Measurements from ENCODE around the gene HADH.

HADH gene

DNA sequence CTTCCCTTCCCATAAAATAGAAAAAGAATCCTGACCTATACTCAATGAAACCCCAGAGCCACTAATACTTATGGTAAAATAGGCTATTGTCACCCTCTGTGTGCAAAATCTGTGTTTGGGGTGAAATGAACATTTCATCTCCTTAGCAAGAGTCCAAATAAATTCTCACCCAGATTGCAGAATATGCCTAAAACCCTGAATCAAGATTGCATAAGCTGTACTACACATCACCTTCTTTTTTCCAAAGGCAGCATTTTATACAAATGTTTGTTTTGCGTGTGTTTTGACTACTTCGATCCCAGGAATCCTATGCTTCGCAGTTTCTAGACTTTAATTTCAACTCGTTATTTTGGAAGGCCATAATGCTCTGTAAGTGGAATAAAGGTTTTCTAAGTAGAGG lies 12.2 kb upstream of the HADH start:
- no peak overlapping the region for H3K4me3 ChIP-seq (ENCODE audit: low read length)
- no peaks in the 10 kb centered on the region for H3K27me3 ChIP-seq (ENCODE audit: insufficient read depth, low read length)
- peaks cover 9% of the 10 kb centered on the region; the same call in 1 of the 2 replicates for H3K9me3 ChIP-seq (ENCODE audit: insufficient read depth, low read depth, low read length)
- H3K27ac ChIP-seq (ENCODE audit: low read length), result no peak overlapping the region
- H3K36me3 ChIP-seq (ENCODE audit: insufficient read depth, low read depth, low read length), result no peaks in the 10 kb centered on the region
- H3K9ac ChIP-seq (ENCODE audit: low read depth, low read length), result no peak overlapping the region
- H3K4me1 ChIP-seq (ENCODE audit: insufficient read depth, low read length), result no peaks in the 10 kb centered on the region

DNA sequence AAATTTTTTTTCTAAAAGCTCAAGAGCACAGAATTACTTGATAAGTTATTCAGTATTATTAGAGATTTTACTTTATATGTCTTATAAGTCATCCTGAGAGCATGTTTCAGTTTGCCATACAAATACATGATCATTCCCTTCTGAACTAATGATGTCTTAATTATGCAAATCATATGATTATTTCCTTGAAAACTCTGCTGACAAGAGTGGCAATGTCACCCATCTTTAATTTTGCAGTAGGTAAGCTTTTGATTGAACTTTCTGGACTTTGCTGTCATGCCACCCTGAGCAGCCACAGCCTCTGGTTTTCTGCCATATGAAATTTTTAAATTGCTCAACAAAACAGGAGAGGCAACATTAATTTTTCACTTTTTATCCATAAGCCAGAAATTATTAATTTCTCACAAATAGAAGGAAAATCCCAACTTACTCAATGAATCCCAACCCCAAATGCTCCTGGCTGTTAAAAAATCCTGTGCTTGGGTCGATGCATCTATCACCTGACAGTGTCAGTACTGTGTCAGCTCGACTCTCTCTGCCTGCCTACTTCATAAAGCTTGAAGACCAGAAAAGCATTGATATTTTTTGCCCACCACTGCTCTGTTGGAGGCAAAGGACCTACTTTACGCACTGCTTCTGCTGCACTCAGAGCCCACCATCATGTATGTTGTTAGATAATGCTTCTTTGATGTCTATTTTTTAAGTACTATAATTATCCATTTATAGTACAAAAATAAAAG lies 11.6 kb upstream of the HADH start:
- Histone ChIP-seq H3K27me3 (ENCODE audit: insufficient read depth, low read length) (no peaks in the 10 kb centered on the region), H3K4me1 (ENCODE audit: insufficient read depth, low read length) (no peaks in the 10 kb centered on the region), H3K4me3 (ENCODE audit: low read length) (no peak overlapping the region), H3K36me3 (ENCODE audit: insufficient read depth, low read depth, low read length) (no peaks in the 10 kb centered on the region), H3K9me3 (ENCODE audit: insufficient read depth, low read depth, low read length) (peaks cover 9% of the 10 kb centered on the region; the same call in 1 of the 2 replicates), H3K9ac (ENCODE audit: low read depth, low read length) (no peak overlapping the region), H3K27ac (ENCODE audit: low read length) (no peak overlapping the region)

- Histone ChIP-seq H3K4me1 (ENCODE audit: insufficient read depth, low read length) (no peaks in the 10 kb centered on the region), H3K27me3 (ENCODE audit: insufficient read depth, low read length) (no peaks in the 10 kb centered on the region), H3K36me3 (ENCODE audit: insufficient read depth, low read depth, low read length) (no peaks in the 10 kb centered on the region), H3K4me3 (ENCODE audit: low read length) (no peak overlapping the region), H3K9me3 (ENCODE audit: insufficient read depth, low read depth, low read length) (peaks cover 9% of the 10 kb centered on the region; the same call in 1 of the 2 replicates), H3K9ac (ENCODE audit: low read depth, low read length) (no peak overlapping the region), H3K27ac (ENCODE audit: low read length) (no peak overlapping the region)
These were observed 10.8 kb upstream of the HADH start for GRCh38 chr4:107978716-107979451.

DNA sequence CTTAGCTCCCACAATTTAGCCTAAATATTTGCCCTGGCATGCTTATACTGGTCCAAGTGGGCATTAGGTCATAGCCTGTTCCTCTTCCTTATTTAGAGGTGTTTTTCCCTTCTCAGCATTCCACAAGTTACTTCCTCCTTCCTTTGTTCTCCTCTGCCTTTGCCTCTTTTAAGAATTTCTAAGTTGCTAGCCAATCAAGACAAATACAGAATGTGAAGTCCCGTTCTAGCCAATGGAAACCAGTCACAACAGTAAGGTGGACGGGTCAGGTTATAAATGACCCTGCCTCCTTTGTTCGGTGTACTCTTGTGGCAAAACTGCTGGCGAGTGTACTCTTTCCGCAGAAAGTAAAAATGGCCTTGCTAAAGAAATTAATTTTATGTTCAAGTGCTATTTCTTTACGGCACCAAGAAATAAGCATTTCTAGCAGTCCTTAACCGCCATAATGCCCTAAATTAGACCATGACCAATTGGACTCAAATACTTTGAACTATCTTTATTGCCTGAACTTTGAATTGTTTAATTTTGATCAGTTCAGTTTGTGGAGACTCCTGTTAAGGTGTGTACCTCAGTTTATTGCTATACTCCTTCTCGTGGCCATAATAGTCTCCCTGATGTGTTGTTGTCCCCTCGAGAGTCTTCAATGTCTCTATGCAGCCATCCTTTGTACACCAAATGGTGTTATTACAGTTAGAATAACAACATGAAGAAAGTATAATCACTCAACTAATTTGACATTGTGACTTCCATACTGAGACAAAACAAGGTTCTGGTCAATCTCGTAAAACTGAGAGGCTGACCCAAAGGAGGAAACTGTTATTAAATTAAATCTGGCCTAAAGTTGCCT lies 1.6 kb upstream of the HADH start:
- H3K27me3 ChIP-seq (ENCODE audit: insufficient read depth, low read length), result peaks cover 15% of the 10 kb centered on the region
- no peak overlapping the region for H3K27ac ChIP-seq (ENCODE audit: low read length)
- no peak overlapping the region for H3K9ac ChIP-seq (ENCODE audit: low read depth, low read length)
- H3K4me3 ChIP-seq (ENCODE audit: low read length), result no peak overlapping the region
- peaks cover 14% of the 10 kb centered on the region; the same call in 1 of the 2 replicates for H3K4me1 ChIP-seq (ENCODE audit: insufficient read depth, low read length)
- no peaks in the 10 kb centered on the region for H3K36me3 ChIP-seq (ENCODE audit: insufficient read depth, low read depth, low read length)
- H3K9me3 ChIP-seq (ENCODE audit: insufficient read depth, low read depth, low read length), result no peaks in the 10 kb centered on the region

DNA sequence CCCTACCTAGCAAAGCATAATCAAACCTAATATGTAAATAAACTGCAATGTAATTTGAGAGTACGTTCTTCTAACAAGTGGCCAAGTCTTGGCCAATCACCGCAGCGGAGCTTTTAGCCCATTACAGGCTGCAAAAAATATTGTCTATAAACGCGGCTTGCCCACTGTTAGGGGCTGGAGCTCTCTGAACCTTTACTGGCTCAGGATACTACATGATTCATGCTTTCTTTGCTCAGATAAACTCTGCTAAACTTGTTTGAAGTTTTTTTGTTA lies 990 bp upstream of the HADH start:
- H3K27ac ChIP-seq (ENCODE audit: low read length), result no peak overlapping the region
- H3K27me3 ChIP-seq (ENCODE audit: insufficient read depth, low read length), result peaks cover 15% of the 10 kb centered on the region
- no peaks in the 10 kb centered on the region for H3K9me3 ChIP-seq (ENCODE audit: insufficient read depth, low read depth, low read length)
- H3K9ac ChIP-seq (ENCODE audit: low read depth, low read length), result no peak overlapping the region
- peaks cover 17% of the 10 kb centered on the region; the same call in 1 of the 2 replicates for H3K4me1 ChIP-seq (ENCODE audit: insufficient read depth, low read length)
- no peaks in the 10 kb centered on the region for H3K36me3 ChIP-seq (ENCODE audit: insufficient read depth, low read depth, low read length)
- no peak overlapping the region; the same call in 1 of the 2 replicates for H3K4me3 ChIP-seq (ENCODE audit: low read length)

GRCh38 chr4:107989162-107989536 lies 540 bp upstream of the HADH start:
- Histone ChIP-seq H3K4me3 (ENCODE audit: low read length) (peak overlapping the region; percentile 94), H3K4me1 (ENCODE audit: insufficient read depth, low read length) (peaks cover 17% of the 10 kb centered on the region; the same call in 1 of the 2 replicates), H3K36me3 (ENCODE audit: insufficient read depth, low read depth, low read length) (no peaks in the 10 kb centered on the region), H3K9ac (ENCODE audit: low read depth, low read length) (peak overlapping the region; percentile 87; the same call in 1 of the 2 replicates), H3K27ac (ENCODE audit: low read length) (no peak overlapping the region), H3K27me3 (ENCODE audit: insufficient read depth, low read length) (peaks cover 15% of the 10 kb centered on the region), H3K9me3 (ENCODE audit: insufficient read depth, low read depth, low read length) (no peaks in the 10 kb centered on the region)

GRCh38 chr4:107991945-107992630 lies 2.4 kb downstream of the HADH start:
- Histone ChIP-seq H3K27ac (ENCODE audit: low read length) (no peak overlapping the region), H3K27me3 (ENCODE audit: insufficient read depth, low read length) (peaks cover 15% of the 10 kb centered on the region), H3K4me1 (ENCODE audit: insufficient read depth, low read length) (peaks cover 21% of the 10 kb centered on the region; the same call in 1 of the 2 replicates), H3K9ac (ENCODE audit: low read depth, low read length) (no peak overlapping the region), H3K36me3 (ENCODE audit: insufficient read depth, low read depth, low read length) (peaks cover 13% of the 10 kb centered on the region; the same call in 1 of the 2 replicates), H3K9me3 (ENCODE audit: insufficient read depth, low read depth, low read length) (no peaks in the 10 kb centered on the region), H3K4me3 (ENCODE audit: low read length) (peak overlapping the region; percentile 94)

DNA sequence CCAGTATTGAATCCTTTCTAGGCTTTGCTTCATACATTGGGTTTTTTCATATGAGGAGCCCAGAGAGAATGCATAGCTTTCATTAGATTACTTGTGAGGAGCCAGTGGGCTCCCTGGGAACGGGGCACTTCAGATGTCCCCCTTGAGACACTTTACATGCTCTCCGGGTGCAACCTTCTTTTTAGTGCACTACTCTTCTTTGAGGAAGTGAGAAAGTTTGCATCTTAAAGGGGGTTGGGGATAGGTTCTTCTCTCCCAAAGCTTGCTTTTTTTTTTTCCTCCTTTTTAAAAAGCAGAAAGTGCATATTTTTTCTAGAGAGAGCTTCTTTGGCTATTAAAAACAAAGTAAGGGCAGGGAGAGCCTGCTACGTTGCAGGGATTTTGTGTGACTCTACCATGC lies 4.3 kb downstream of the HADH start:
- H3K36me3 ChIP-seq (ENCODE audit: insufficient read depth, low read depth, low read length), result peaks cover 16% of the 10 kb centered on the region; the same call in 1 of the 2 replicates
- H3K4me3 ChIP-seq (ENCODE audit: low read length), result no peak overlapping the region
- no peak overlapping the region for H3K27ac ChIP-seq (ENCODE audit: low read length)
- H3K27me3 ChIP-seq (ENCODE audit: insufficient read depth, low read length), result peaks cover 8% of the 10 kb centered on the region; the same call in 1 of the 2 replicates
- H3K9me3 ChIP-seq (ENCODE audit: insufficient read depth, low read depth, low read length), result no peaks in the 10 kb centered on the region
- H3K9ac ChIP-seq (ENCODE audit: low read depth, low read length), result no peak overlapping the region
- peaks cover 16% of the 10 kb centered on the region; the same call in 1 of the 2 replicates for H3K4me1 ChIP-seq (ENCODE audit: insufficient read depth, low read length)

- peaks cover 17% of the 10 kb centered on the region; the same call in 1 of the 2 replicates for H3K36me3 ChIP-seq (ENCODE audit: insufficient read depth, low read depth, low read length)
- peaks cover 12% of the 10 kb centered on the region; the same call in 1 of the 2 replicates for H3K4me1 ChIP-seq (ENCODE audit: insufficient read depth, low read length)
- no peak overlapping the region for H3K27ac ChIP-seq (ENCODE audit: low read length)
- no peak overlapping the region for H3K4me3 ChIP-seq (ENCODE audit: low read length)
- H3K27me3 ChIP-seq (ENCODE audit: insufficient read depth, low read length), result peaks cover 4% of the 10 kb centered on the region; the same call in 1 of the 2 replicates
- no peaks in the 10 kb centered on the region for H3K9me3 ChIP-seq (ENCODE audit: insufficient read depth, low read depth, low read length)
- H3K9ac ChIP-seq (ENCODE audit: low read depth, low read length), result no peak overlapping the region
These were observed 5.2 kb downstream of the HADH start for GRCh38 chr4:107994894-107995293.

DNA sequence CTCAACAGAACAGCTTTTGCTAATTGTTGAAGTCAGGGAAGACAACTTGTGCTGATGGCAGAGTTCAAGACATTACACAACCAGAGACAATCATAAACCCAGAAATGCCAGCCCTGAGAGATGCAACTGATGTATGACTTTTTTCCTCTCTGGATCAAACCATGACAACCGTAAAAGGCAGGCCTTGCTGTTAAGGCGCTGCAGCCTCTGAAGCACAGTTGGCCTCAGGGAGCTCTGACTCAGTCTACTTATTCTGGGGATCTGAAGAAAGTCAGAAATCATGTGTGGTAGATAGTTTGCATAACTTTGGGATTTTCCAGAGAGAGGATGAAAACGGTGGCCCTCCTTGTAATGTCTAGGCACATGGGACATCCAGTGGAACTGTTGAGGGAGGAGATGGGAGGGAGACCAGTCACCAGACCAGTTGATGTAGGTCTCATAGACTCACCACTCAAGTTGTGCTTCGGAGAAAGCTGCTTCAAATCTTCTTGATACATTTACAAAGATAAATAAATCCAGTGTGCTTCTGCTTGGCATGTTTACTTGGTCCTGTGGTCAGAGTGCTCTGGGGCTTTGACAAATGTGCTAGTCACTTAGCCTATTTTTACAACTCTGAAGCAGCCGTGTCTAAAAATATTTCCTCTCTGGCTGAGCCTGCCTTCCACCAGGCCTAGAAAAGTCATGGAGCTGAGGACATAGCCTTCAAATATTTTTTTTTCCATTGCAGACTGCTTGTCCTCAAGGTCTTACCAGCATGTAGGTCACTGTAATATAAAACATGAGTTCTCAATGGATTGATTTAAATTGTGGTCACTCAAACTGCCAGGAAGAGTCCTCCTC lies 7.5 kb downstream of the HADH start:
- no peak overlapping the region for H3K9ac ChIP-seq (ENCODE audit: low read depth, low read length)
- H3K27ac ChIP-seq (ENCODE audit: low read length), result no peak overlapping the region
- peaks cover 4% of the 10 kb centered on the region; the same call in 1 of the 2 replicates for H3K9me3 ChIP-seq (ENCODE audit: insufficient read depth, low read depth, low read length)
- H3K27me3 ChIP-seq (ENCODE audit: insufficient read depth, low read length), result no peaks in the 10 kb centered on the region
- H3K4me3 ChIP-seq (ENCODE audit: low read length), result no peak overlapping the region
- peaks cover 28% of the 10 kb centered on the region for H3K36me3 ChIP-seq (ENCODE audit: insufficient read depth, low read depth, low read length)
- H3K4me1 ChIP-seq (ENCODE audit: insufficient read depth, low read length), result peaks cover 8% of the 10 kb centered on the region; the same call in 1 of the 2 replicates
